Naive thymus-derived CD8-positive, alpha-beta T cell (primary cell): ENCODE results near the gene NCAPH2. TPM values are rescaled to one million over a fixed set of nuclear protein-coding genes. Genes with fewer than 3 reads are reported as not detected.

ENCODE experiments used
- ATAC-seq, 2 donors: fragments of 150-1000 bp; cut with Tn5 transposase in 1 of 2; sonication (Bioruptor Pico), chemical (Tn5 transposase) in 1 of 2; 1 replicate in 1 of 2; 2 replicates in 1 of 2; pipeline ENCODE4 v1.10.0; 2021; ENCODE audit warnings: mild to moderate bottlenecking in 2 of 2, moderate library complexity in 2 of 2
- POLR2A ChIA-PET: fragments of 350-600 bp; sonication (Branson Sonifier 250); formaldehyde crosslinking; loops from one replicate; lab custom pipeline; 2021; ENCODE audit warnings: antibody characterized with exemption; lab: Charles Lee
- DNase-seq, 10 donors: peaks; one replicate each; pipeline versions ENCODE4 v3.0.0 to v3.0.0-alpha.2; 2020 to 2022
- H3K27ac Mint-ChIP-seq, 10 donors: one replicate each; pipeline ENCODE4 v1.8.0; 2020 to 2022; ENCODE audit warnings: mild to moderate bottlenecking in 10 of 10, mixed read lengths in 10 of 10, moderate library complexity in 4 of 10, inconsistent platforms in 1 of 10
- H3K27me3 Mint-ChIP-seq, 5 donors: one replicate each; pipeline ENCODE4 v1.8.0; 2021 to 2022; ENCODE audit warnings: mixed read lengths in 5 of 5
- H3K36me3 Mint-ChIP-seq, 3 donors: one replicate each; pipeline ENCODE4 v1.8.0; 2020 to 2022; ENCODE audit warnings: mixed read lengths in 3 of 3, mild to moderate bottlenecking in 2 of 3, inconsistent platforms in 1 of 3
- H3K4me1 Mint-ChIP-seq, 4 donors: one replicate each; pipeline ENCODE4 v1.8.0; 2021 to 2022; ENCODE audit warnings: mixed read lengths in 4 of 4
- H3K4me3 Mint-ChIP-seq, 10 donors: one replicate each; pipeline ENCODE4 v1.8.0; 2020 to 2022; ENCODE audit warnings: mild to moderate bottlenecking in 10 of 10, mixed read lengths in 10 of 10, moderate library complexity in 6 of 10, inconsistent platforms in 1 of 10
- H3K9me3 Mint-ChIP-seq, 9 donors: one replicate each; pipeline ENCODE4 v1.8.0; 2020 to 2022; ENCODE audit warnings: mixed read lengths in 9 of 9, mild to moderate bottlenecking in 3 of 9, inconsistent platforms in 1 of 9, moderate library complexity in 1 of 9
- polyA plus RNA-seq, 3 donors: library from polyadenylated mRNA; unstranded; fragments of 300-500 nt; fragmentation: Illumina TruSeq; gene quantifications; one replicate each; pipeline ENCODE4 v1.2.3, GENCODE V29; 2021
- total RNA-seq, 8 experiments: library from RNA in 2 of 8; stranded (reverse) in 2 of 8; gene quantifications; one replicate each; pipeline ENCODE4 v1.2.3 and lab custom pipeline; 2021 to 2026

Gene NCAPH2
- total and polyA plus RNA-seq, 5 experiments from 2014 or later, result 34.8 to 81.9 (median 41.5) TPM

- peak overlapping the region; percentile 91 to 98 (median 94) for H3K4me3 Mint-ChIP-seq
- no peaks in the 10 kb centered on the region for H3K9me3 Mint-ChIP-seq
- peaks cover 12 to 23% (median 17%) of the 10 kb centered on the region in 4 donors for H3K4me1 Mint-ChIP-seq
- DNase-seq (no peak), ATAC-seq (peak in 1 of 2 donors; percentile 0)
- peak overlapping the region; percentile 72 to 96 (median 90) for H3K27ac Mint-ChIP-seq
- no peaks in the 10 kb centered on the region for H3K27me3 Mint-ChIP-seq
- peaks cover 0 to 8% (median 0%) of the 10 kb centered on the region in 3 donors for H3K36me3 Mint-ChIP-seq
- POLR2A ChIA-PET, result interaction anchor here (0.6 to 4.7 kb wide), 17 partner anchors 13 to 95 kb away, joined by 3 to 26 read pairs (median 7); partner anchors contain the start of genes CHKB, CPT1B, LMF2 and NCAPH2
Measured at GRCh38 chr22:50563413-50564160, 55.6 kb downstream of the NCAPH2 start.

GRCh38 chr22:50564289-50564688 is 56.3 kb downstream of the NCAPH2 start:
- no peaks in the 10 kb centered on the region for H3K27me3 Mint-ChIP-seq
- ATAC-seq (no peak), DNase-seq (no peak)
- H3K4me1 Mint-ChIP-seq, result peaks cover 12 to 23% (median 17%) of the 10 kb centered on the region in 4 donors
- POLR2A ChIA-PET, result interaction anchor here (0.6 to 4.7 kb wide), 6 partner anchors 16 to 56 kb away, joined by 3 to 26 read pairs (median 14); partner anchors contain the start of genes CHKB, LMF2, NCAPH2 and SCO2
- H3K4me3 Mint-ChIP-seq, result peak overlapping the region in 3 of 10 donors; percentile 6 to 22 (median 18)
- H3K27ac Mint-ChIP-seq, result no peak overlapping the region
- no peaks in the 10 kb centered on the region for H3K9me3 Mint-ChIP-seq
- peaks cover 0 to 15% (median 1%) of the 10 kb centered on the region in 3 donors for H3K36me3 Mint-ChIP-seq

GRCh38 chr22:50567721-50568252 is 59.8 kb downstream of the NCAPH2 start:
- POLR2A ChIA-PET, result no interaction called here
- DNase-seq, result no peak

DNA sequence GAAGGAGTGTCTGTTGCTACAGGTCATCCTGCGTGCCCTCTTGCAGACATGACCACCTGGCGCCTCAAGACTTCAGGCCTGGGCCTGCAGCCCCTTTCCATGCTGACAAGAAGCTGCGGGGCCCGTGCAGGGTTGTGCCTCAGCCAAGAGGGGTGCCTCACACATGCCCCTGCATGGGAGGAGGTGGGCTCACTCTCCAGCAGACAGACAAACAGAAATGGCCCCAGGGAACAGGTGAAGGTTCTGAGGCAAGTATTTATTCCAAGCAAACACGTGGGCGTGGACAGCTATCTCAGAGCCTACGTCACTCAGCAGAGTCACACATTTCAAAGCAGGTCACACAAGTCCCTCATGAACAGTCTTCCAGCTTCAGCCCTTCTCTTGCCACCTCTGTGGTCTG is 60.6 kb downstream of the NCAPH2 start:
- no peaks in the 10 kb centered on the region for H3K27me3 Mint-ChIP-seq
- H3K9me3 Mint-ChIP-seq, result no peaks in the 10 kb centered on the region
- peaks cover 0 to 26% (median 9%) of the 10 kb centered on the region in 3 donors for H3K36me3 Mint-ChIP-seq
- no peak for DNase-seq
- no peak overlapping the region for H3K27ac Mint-ChIP-seq
- POLR2A ChIA-PET, result interaction anchor here (1.3 to 1.9 kb wide), 2 partner anchors 10 to 20 kb away, joined by 5 to 7 read pairs; partner anchors contain the start of gene CPT1B
- H3K4me1 Mint-ChIP-seq, result peaks cover 0 to 3% (median 2%) of the 10 kb centered on the region in 4 donors
- H3K4me3 Mint-ChIP-seq, result no peak overlapping the region
- ATAC-seq, result no peak

More at GRCh38 chr22:50567721-50568252, 59.8 kb downstream of the NCAPH2 start:
- ATAC-seq, result no peak
- no peaks in the 10 kb centered on the region for H3K27me3 Mint-ChIP-seq
- H3K4me1 Mint-ChIP-seq, result peaks cover 6 to 12% (median 10%) of the 10 kb centered on the region in 4 donors
- no peak overlapping the region for H3K4me3 Mint-ChIP-seq
- H3K27ac Mint-ChIP-seq, result no peak overlapping the region
- H3K9me3 Mint-ChIP-seq, result no peaks in the 10 kb centered on the region
- peaks cover 0 to 26% (median 9%) of the 10 kb centered on the region in 3 donors for H3K36me3 Mint-ChIP-seq

GRCh38 chr22:50569041-50569459 is 61.0 kb downstream of the NCAPH2 start:
- H3K27me3 Mint-ChIP-seq, result no peaks in the 10 kb centered on the region
- H3K9me3 Mint-ChIP-seq, result no peaks in the 10 kb centered on the region
- no peak overlapping the region for H3K27ac Mint-ChIP-seq
- no peak overlapping the region for H3K4me3 Mint-ChIP-seq
- POLR2A ChIA-PET, result interaction anchor here (1.3 to 1.9 kb wide), 2 partner anchors 9 to 21 kb away, joined by 5 to 7 read pairs; partner anchors contain the start of gene CPT1B
- no peak for ATAC-seq
- DNase-seq, result no peak
- H3K36me3 Mint-ChIP-seq, result peaks cover 0 to 26% (median 9%) of the 10 kb centered on the region in 3 donors
- no peaks in the 10 kb centered on the region for H3K4me1 Mint-ChIP-seq

DNA sequence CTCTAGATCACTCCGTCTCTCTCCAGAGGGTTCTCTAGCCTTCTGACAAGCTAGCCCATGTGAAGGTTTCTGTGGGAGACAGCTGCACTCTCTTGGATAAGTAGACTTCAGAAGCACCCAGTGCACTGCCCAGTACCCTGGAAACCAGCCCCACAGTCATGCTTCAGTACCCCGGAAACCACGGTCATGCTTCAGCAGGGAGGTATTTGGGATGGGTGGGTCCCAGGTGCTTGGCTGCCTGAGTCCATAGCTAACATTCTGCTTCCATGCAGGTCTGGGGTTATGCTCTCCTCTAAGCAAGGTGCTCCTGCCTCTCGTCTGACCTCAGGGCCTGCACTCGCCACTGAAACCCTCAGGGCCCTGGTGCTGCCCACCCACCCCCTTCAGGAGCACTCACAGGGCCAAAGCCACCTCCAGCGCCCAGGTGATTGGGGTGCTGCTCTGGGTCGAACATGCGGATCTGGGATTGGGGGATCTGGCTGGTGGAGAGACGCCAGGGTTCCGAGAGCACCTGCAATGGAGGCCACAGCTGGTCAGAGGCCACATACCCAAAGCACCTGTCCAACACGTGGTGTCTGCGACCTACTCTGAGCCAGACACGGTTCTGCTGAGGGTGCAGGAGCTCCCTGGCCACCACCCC is 62.0 kb downstream of the NCAPH2 start:
- Mint-ChIP-seq H3K27ac (peak overlapping the region in 1 of 10 donors; percentile 5), H3K9me3 (no peaks in the 10 kb centered on the region), H3K4me3 (no peak overlapping the region), H3K4me1 (no peaks in the 10 kb centered on the region), H3K27me3 (no peaks in the 10 kb centered on the region), H3K36me3 (peaks cover 0 to 27% (median 13%) of the 10 kb centered on the region in 3 donors)
- POLR2A ChIA-PET, result interaction anchor here (1.0 to 1.9 kb wide), 3 partner anchors 8 to 51 kb away, joined by 5 to 7 read pairs (median 5); partner anchors contain the start of gene CPT1B
- DNase-seq (no peak), ATAC-seq (no peak)

DNA sequence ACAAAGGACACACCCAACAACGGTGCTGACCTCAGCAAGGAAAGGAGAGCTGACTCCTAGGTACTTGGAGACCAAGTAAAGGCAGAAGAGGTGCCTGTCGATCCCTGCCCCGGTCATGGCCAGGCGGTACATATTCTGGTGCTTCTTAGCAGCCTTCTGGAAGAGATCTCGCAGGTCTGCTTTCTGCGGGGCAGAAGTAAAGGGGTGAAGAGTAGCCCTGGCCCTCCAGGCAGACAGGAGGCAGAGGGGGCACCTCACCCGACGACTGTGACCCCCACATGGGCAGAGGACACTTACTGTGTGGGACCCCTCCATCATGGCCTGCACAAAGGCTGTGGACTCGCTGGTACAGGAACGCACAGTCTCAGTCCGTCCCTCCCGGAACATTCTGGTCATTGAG is 62.8 kb downstream of the NCAPH2 start:
- POLR2A ChIA-PET, result interaction anchor here (1.0 kb wide), 1 partner anchor 50 kb away, joined by 5 read pairs; no protein-coding TSS in a partner anchor
- no peaks in the 10 kb centered on the region for H3K4me1 Mint-ChIP-seq
- peaks cover 0 to 30% (median 13%) of the 10 kb centered on the region in 3 donors for H3K36me3 Mint-ChIP-seq
- H3K27ac Mint-ChIP-seq, result no peak overlapping the region
- no peak overlapping the region for H3K4me3 Mint-ChIP-seq
- H3K27me3 Mint-ChIP-seq, result no peaks in the 10 kb centered on the region
- no peak for DNase-seq
- no peaks in the 10 kb centered on the region for H3K9me3 Mint-ChIP-seq
- ATAC-seq, result no peak

DNA sequence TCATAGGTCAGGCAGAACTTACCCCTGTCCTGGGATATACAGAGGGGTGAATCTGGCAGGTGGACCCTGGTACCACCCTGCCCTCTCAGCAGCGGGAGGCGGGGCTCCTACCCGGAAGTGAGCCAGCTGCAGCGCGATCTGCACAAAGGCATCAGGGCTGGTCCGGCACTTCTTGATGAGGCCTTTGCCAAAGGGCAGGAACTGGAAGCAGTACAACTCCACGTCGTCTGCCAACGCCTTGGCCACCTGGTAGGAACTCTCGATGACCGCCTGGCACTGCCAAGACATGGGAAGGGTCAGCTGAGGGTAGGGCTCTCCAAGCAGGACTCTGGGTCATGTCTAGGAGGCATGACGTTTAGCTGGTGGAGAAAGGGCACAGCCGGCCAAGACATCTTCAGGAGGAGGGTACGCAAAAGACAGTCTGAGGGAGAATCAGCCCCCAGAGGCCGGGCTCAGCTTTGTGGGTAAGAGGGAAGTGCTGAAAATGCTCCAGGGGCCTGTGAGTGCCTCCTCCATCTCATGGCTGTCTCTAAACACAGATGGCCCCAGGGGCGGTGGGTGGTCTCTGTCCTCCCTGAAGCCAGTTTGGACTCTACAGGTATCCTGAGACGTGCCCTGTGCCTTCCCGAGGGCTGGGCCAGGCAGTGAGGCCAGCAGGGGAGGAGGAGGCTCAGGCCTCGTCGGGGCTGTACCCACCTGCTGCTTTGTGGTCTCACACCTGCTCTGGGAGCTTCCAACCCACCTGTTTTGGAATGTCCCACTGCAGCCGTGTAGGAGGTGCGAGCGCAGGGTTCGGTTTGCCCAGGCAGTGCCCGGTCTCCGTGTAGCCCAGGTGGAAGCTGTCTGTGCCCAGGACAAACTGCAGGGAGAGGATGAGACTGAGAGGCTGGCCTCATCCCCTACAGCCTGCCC is 63.5 kb downstream of the NCAPH2 start:
- Mint-ChIP-seq H3K4me1 (peaks cover 0 to 4% (median 0%) of the 10 kb centered on the region in 4 donors), H3K27me3 (no peaks in the 10 kb centered on the region), H3K4me3 (peak overlapping the region in 1 of 10 donors; percentile 20), H3K27ac (no peak overlapping the region), H3K36me3 (peaks cover 0 to 30% (median 13%) of the 10 kb centered on the region in 3 donors), H3K9me3 (no peaks in the 10 kb centered on the region)
- no peak for ATAC-seq
- POLR2A ChIA-PET, result interaction anchor here (1.0 kb wide), 1 partner anchor 49 kb away, joined by 3 read pairs; no protein-coding TSS in a partner anchor
- no peak for DNase-seq

DNA sequence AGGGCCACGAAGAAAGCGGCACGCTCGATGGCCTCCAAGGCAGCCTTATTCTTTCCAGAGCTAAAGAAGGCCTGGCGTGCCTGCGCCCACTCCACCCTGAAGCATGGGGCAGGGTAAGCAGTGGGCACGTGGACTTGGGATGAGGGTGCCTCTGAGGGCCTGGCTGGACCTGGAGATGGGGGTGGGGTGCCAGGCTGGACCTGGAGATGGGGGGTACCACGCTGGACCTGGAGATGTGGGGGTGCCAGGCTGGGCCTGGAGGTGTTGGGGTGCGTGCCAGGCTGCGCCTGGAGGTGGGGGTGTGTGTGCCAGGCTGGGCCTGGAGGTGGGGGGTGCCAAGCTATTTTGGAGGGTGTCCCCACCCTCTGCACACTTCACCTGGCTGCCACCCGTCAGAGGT is 64.9 kb downstream of the NCAPH2 start:
- Mint-ChIP-seq H3K4me3 (no peak overlapping the region), H3K36me3 (peaks cover 0 to 30% (median 13%) of the 10 kb centered on the region in 3 donors)

DNA sequence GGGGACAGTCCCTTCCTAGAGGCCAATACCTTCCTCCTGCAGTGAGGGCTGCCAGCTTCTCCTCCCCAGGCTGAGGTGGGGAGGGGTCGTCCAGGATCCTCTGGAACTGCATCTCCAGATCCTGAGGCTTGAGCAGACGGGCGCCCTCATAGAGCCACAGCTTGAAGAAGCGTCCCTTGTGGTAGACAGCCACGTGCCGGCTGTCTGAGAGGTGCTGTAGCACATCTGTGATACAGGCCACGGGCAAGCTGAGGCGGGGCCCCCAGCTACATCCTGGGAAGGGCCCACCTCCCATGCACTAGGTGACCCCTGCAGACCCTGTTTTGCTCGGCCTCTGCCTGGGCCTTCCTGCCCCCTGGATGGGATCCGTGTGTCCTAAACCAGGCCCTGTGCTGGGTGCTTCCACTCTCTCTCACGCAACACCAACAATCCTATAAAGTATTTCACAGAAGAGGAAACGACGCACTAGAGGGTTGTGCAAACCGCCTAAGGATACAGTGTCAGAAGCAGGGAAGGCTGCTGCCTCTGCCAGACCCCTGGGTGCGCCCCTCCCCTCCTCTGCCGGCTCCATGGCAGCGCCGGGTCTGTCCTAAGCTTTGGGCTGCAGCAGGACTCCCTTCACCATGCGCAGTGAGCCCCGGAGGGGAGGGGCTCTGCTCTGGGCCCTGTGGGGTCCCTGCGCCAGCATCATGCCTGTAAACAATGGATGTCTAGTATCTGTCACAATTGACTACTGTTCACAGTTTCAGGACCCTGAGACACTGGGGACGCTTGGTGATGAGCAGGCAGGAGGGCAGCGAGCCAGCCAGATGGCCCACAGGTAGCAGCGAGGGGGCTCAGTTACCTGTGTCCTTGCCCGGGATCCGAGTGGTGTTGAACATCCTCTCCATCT is 65.7 kb downstream of the NCAPH2 start:
- H3K36me3 Mint-ChIP-seq, result peaks cover 0 to 24% (median 13%) of the 10 kb centered on the region in 3 donors
- peaks cover 3 to 13% (median 10%) of the 10 kb centered on the region in 4 donors for H3K4me1 Mint-ChIP-seq
- no peaks in the 10 kb centered on the region for H3K27me3 Mint-ChIP-seq
- H3K4me3 Mint-ChIP-seq, result no peak overlapping the region
- DNase-seq, result no peak
- ATAC-seq, result no peak
- POLR2A ChIA-PET, result interaction anchor here (2.3 kb wide), 1 partner anchor 47 kb away, joined by 5 read pairs; no protein-coding TSS in a partner anchor
- no peak overlapping the region for H3K27ac Mint-ChIP-seq
- no peaks in the 10 kb centered on the region for H3K9me3 Mint-ChIP-seq

More for the DNA sequence above, 64.9 kb downstream of the NCAPH2 start:
- no peaks in the 10 kb centered on the region for H3K9me3 Mint-ChIP-seq
- peaks cover 3 to 11% (median 9%) of the 10 kb centered on the region in 4 donors for H3K4me1 Mint-ChIP-seq
- DNase-seq, result no peak
- ATAC-seq, result no peak
- POLR2A ChIA-PET, result interaction anchor here (0.7 kb wide), 1 partner anchor 13 kb away, joined by 8 read pairs; no protein-coding TSS in a partner anchor
- H3K27me3 Mint-ChIP-seq, result no peaks in the 10 kb centered on the region
- no peak overlapping the region for H3K27ac Mint-ChIP-seq
